ENCODE data around the gene NOS1. TPM values are rescaled to one million over a fixed set of nuclear protein-coding genes. Genes with fewer than 3 reads are reported as not detected.
"Not testable (repeated sequence)": the region's sequence is repeated elsewhere in the genome, so short reads cannot be mapped to it uniquely, and the experiment has no call there.

Gene NOS1
- total and polyA plus RNA-seq, 12 donors = 0.01 to 2.8 (median 0.45) TPM; not detected in 1

GRCh38 chr12:117188961-117189724, 172.3 kb downstream of the NOS1 start:
- Histone ChIP-seq H3K36me3 (peaks cover 0 to 44% (median 22%) of the 10 kb centered on the region in 9 donors), H3K4me3 (peak overlapping the region; percentile 55 to 97 (median 85)), H3K9me3 (peaks cover 0 to 4% (median 0%) of the 10 kb centered on the region in 11 donors), H3K27ac (peak overlapping the region; percentile 55 to 86 (median 78)), H3K27me3 (no peaks in the 10 kb centered on the region), H3K4me1 (peaks cover 0 to 28% (median 13%) of the 10 kb centered on the region in 9 donors)
- DNase-seq (peak in 1 of 2 donors; percentile 13), ATAC-seq (peak; percentile 26 to 74 (median 58))
- 19 to 23% methylated on average over 25 of the region's 25 CpGs for WGBS, 2 donors
- no peak for TF ChIP-seq CTCF (IDR thresholded peaks at IDR 0.05)
- intact Hi-C loops (cut with DNase I) = no loop called here

GRCh38 chr12:117188121-117188665, 173.2 kb downstream of the NOS1 start:
- intact Hi-C loops (cut with DNase I) = no loop called here
- H3K36me3 ChIP-seq = peaks cover 0 to 53% (median 28%) of the 10 kb centered on the region in 9 donors
- DNase-seq (no peak), ATAC-seq (no peak)
- WGBS, 2 donors = 95 to 97% methylated on average over 12 of the region's 12 CpGs
- H3K27me3 ChIP-seq = no peaks in the 10 kb centered on the region
- TF ChIP-seq CTCF (IDR thresholded peaks at IDR 0.05) = no peak
- H3K9me3 ChIP-seq = no peaks in the 10 kb centered on the region
- H3K4me3 ChIP-seq = peak overlapping the region in 1 of 10 donors; percentile 96
- H3K27ac ChIP-seq = peak overlapping the region in 2 of 10 donors; percentile 80 to 82
- H3K4me1 ChIP-seq = peaks cover 0 to 28% (median 13%) of the 10 kb centered on the region in 9 donors

GRCh38 chr12:117187421-117187820, 174.0 kb downstream of the NOS1 start:
- intact Hi-C loops (cut with DNase I) = no loop called here
- Histone ChIP-seq H3K4me3 (no peak overlapping the region), H3K4me1 (peaks cover 0 to 28% (median 13%) of the 10 kb centered on the region in 9 donors), H3K27ac (no peak overlapping the region), H3K9me3 (no peaks in the 10 kb centered on the region), H3K27me3 (no peaks in the 10 kb centered on the region), H3K36me3 (peaks cover 0 to 61% (median 35%) of the 10 kb centered on the region in 9 donors)
- WGBS, 2 donors = 85 to 88% methylated on average over 4 of the region's 4 CpGs
- no peak for TF ChIP-seq CTCF (IDR thresholded peaks at IDR 0.05)
- DNase-seq (no peak), ATAC-seq (no peak)

- no peak for TF ChIP-seq CTCF (IDR thresholded peaks at IDR 0.05)
- Histone ChIP-seq H3K9me3 (peaks cover 0 to 14% (median 0%) of the 10 kb centered on the region in 11 donors), H3K4me3 (no peak overlapping the region), H3K36me3 (peaks cover 0 to 99% (median 44%) of the 10 kb centered on the region in 9 donors), H3K27ac (no peak overlapping the region), H3K27me3 (no peaks in the 10 kb centered on the region), H3K4me1 (peaks cover 0 to 8% (median 0%) of the 10 kb centered on the region in 9 donors)
- DNase-seq (no peak), ATAC-seq (no peak)
- intact Hi-C loops (cut with DNase I) = no loop called here
- WGBS, 2 donors = 97 to 100% methylated on average over 3 of the region's 3 CpGs
These were observed 178.6 kb downstream of the NOS1 start for GRCh38 chr12:117182866-117183265.

- H3K36me3 ChIP-seq = peaks cover 0 to 100% (median 38%) of the 10 kb centered on the region in 9 donors
- DNase-seq; intact Hi-C loops (cut with DNase I); H3K27me3 ChIP-seq; ATAC-seq; H3K27ac ChIP-seq; H3K4me3 ChIP-seq; H3K4me1 ChIP-seq: not testable (repeated sequence)
- peaks cover 0 to 14% (median 0%) of the 10 kb centered on the region in 11 donors for H3K9me3 ChIP-seq
- 96 to 98% methylated on average over 8 of the region's 8 CpGs for WGBS, 2 donors
These were observed 180.0 kb downstream of the NOS1 start for GRCh38 chr12:117181468-117181843.
